Activated CD8-positive, alpha-beta memory T cell treated with anti-CD3 and anti-CD28 coated beads for 24 hours (primary cell): ENCODE measurements around the gene HABP2.

Source experiments
- DNase-seq: peaks from one replicate; pipeline ENCODE4 v3.0.0-alpha.2; 2020

The HABP2 gene

DNA sequence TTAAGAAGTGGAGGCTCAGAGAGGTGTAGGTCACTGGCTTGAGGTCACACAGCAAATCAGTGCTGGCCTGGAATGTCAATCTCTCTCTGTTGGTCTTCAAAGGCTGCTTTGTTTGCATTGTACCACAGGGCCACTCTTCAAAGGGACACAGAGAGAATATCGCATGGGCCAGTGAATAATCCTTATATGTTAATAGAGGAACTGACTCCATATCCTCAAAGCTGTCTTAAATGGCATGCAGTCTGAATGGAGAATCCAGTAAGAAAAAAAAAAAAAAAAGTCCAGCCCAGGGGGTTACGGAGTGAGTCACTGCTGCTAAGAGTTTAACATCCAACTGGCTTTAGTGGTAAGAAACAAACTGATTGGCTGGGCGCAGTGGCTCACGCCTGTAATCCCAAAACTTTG lies 56.9 kb downstream of the HABP2 start:
- DNase-seq: no peak

DNA sequence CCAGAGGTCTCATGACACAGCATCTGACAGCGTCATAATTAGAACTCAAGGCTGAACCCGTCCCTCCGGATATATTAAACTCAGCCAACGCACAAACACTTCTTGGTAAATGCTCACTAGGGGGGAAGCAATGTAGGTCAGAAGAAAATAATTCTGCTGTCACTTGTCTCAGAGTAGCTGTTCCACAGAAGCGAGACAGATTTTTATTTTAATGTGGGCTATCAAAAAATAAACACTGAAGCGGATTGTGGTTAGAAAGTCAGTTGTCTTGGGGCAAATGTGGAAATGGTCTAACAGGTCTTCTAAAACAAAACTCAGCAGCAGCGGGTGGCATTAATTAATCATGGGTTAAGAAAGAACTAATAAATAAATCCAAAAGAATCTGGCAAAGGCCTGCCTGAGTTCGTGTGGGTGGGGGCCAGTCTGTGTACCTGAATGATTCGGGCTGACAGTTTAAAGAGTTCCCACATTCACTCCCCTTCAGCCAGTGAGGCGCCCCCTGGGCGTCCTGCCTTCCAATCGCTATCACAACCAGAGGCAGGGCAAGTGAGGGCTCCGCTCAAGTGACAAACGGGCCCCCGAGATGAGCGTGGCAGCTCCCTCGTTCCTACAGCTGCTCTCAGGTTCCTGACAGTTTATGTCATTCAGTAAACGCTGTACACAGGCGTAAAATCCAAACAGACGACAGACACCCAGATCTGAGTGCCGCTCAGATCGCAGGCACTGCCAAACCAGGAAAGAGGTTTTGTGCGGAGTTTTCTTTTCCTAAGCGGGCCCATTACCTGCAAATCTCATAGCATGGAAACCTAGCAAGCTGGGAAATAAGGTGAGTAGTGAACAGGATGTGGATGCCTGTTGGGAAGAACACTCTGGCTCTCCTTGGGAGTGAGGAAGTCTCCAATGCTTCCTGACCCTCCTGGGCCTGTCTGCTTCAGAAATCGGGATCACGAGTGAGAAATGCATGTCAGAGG lies 58.1 kb downstream of the HABP2 start:
- no peak for DNase-seq

DNA sequence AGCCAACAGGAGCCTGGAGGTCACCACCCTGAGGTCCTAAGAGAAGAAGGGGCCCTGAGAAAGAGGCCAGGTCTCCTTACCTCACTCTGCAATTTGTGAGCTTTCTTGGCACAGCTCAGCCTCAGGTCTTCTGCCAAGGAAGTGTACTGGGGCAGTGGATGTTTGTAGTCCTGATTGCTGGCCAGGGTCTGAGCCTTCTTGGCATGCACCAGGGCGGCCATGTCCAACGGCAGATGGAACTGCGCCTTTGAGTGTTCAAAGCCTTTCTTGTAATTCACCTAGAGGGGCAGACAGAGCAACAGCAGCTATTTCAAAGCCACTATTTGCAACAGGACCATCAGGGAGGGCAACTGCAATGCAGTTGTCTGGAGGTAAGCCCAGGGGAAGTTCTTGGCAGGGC lies 59.3 kb downstream of the HABP2 start:
- no peak for DNase-seq

DNA sequence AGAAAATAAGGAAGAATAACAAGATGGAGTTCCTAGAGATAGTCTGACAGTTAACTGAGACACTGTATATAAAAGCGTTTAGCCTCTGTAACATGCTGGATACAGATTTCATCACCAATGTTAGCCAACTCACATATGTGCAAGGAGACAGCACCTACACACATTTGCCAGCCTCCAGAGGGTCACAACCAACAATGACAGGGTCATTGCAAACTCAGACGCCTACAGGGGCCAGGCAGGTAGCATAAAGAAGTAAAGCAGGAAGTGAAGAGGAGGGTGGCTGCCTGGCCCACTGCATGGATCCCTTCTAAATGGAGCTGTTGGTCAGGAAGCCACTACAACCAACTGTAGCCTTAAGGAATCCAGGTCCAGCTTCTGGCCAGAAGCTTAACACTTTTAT lies 60.6 kb downstream of the HABP2 start:
- no peak for DNase-seq

DNA sequence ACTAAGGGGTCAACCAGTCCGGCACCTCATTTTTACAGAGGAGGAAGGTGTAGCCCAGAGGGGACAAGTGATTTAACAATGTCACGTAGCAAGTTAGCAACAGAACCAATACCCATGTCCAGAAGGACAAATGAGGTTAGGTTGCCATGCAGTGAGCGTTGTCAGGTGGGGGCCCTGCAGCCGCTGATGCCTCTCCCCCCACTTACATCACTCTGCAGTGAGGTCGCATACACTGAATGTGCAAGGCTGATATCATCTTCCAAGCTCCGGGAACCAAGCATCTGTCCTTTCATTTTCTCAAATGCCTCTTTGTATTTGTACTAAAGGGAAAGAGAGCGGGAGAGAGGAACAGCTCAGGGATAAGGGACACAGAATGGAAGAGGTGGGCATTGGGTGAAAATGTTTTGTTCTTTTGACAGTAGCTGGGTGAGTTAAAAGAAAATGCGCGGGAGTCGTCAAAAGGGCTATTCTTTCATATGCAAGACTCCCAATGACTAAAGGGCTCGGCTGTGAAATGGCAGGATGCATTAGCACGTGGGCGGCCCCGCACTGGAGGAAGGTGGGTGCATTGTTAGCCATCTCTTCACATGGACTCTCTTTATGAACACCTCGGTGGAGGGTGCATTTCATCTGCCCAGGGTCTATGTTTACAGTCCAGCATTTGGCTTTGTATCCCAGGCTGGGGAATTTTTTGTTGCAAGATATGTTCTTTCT lies 61.3 kb downstream of the HABP2 start:
- DNase-seq: no peak

DNA sequence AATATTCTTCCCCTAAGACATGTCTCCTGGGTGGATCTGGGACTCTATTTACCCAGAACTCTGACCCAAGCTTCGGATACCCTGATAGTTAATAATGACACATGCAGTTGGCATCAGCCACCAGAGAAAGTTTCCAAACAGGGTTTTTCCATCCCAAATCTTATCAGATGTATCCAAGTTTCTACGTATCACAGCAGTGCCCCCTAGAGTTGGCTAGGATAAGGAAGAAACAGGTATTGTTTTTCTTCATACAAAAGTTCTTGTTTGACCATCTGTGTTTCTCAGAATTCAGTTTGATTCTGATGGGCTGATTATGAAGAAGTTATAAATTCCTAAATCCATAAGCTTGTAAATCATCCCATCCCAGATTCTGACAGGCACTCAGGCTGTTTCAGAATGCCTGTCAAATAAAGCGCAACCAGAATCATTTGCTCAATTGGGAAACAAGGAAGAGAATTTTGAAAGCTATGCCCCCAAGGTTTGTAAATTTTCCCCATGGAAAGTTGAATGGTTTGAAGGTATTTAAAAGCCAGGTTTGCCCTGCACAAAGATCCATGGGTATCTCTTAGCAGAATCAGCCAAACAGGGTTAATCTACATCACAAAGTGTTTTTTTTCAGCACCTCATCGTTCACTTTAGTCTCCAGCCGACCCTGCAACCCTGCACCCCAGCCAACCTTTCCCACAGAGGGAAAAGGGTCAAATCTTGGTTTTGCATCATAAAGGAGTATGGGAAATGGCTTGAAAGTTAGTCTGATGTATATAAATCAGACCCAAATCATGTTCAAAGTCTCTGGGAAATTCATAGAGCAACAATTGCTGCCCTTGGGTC lies 63.6 kb downstream of the HABP2 start:
- no peak for DNase-seq

DNA sequence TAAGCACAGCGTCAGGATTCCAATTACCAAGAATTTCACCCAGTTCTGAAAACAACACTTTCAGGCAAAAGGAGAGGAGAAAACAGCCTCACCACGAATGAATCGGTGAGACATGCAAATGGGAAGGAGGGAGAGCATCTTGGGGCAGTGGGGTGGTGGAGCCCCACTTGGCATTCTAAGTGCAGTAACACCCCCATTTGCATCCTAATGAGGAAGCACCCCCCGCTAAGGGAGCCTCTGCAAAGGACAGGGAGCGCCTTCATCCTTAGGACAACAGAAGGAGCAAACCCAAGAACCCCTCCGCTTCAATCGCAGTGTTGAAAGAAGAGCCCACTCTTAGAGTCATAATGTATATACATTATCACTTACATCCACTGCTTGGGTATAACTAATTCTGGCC lies 64.2 kb downstream of the HABP2 start:
- DNase-seq: no peak

DNA sequence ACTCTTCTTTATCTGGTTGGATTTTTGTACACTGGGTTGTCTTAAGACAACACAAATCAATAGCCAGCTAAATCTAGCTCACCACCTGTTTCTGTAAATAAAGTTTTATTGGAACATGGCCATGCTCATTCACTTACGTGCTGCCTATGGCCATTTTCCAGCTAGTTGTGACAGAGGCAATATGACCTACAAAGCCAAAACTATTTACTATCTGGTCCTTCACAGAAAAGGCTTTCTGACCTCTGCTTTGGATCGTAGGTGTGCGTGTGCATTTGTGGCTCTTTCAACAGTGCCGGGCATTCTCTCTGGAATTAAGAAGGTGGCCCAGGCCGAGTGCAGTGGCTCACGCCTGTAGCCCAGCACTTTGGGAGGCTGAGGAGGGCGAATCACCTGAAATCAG lies 65.5 kb downstream of the HABP2 start:
- no peak for DNase-seq

DNA sequence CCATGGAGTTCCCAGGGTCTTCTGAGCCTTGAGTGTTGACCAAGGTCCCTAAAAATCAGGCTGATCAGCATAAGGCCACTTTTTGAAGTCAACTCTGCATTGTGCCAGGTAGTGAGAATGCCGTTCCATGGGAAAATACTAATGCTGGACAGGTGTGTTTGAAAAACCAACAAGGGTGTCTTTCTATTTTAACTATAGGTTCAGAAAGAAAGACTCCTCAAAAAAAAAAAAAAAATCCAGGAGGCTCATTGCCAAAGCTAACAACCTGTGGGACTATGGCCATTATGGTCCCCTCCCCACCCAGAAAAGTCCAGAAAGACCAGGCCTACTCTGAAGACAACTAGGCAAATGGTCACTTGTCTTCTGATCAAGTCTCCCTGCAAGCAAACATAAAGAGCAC lies 66.5 kb downstream of the HABP2 start:
- DNase-seq: no peak

DNA sequence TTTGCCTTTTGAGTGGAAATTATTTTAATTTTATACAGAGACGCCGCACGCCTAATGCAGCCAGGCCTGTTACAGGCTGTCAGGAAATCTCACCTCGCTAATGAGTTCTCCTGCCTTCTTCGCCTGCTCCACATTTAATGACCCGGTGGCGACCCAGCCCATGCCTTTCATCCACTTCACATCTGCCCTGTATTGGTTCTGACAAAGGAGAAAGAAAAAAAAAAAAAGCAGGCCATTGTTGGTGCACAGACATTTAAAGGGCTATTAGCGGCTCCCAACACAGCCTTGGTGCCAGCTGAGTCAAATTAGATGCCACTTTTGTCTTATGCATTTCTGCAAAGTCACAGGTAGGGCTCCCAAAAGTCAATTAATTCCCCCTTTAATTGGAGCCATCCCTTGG lies 67.7 kb downstream of the HABP2 start:
- no peak for DNase-seq

DNA sequence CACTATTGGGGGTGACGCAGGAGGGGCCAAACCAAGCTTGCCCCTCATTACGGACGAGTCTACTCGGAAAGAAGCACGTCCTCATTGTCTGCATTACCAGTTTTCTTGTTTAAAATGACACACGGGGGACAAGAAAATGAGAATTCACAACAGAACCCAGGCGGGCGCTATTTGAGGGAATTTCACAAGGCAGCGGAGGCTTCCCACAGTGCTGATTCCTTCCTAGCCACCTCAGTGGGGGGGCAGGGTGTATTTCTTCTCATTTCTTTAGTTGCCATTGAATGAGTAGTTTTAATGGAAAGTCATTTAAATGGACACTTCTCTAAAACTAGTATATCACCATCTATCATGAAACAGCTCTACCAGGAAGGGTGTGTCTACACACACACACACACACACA lies 68.1 kb downstream of the HABP2 start:
- DNase-seq: no peak

DNA sequence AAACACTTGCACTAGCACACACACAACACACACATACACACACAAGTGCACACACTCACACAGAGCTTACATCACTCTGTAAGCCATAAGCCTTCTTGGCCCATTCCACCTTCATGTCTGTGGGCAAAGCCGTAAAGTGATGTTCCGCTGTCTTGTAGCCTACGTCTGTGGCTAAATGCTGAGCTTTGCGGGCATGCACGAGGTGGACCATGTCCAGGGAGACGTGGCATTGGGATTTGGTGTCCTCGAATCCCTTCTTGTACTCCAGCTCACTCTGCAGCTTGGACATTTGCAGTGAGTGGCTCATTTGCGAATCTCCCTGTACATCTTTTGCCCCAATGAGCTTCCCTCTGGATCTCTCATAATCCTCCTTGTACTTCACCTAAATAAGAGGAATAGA lies 68.9 kb downstream of the HABP2 start:
- no peak for DNase-seq

DNA sequence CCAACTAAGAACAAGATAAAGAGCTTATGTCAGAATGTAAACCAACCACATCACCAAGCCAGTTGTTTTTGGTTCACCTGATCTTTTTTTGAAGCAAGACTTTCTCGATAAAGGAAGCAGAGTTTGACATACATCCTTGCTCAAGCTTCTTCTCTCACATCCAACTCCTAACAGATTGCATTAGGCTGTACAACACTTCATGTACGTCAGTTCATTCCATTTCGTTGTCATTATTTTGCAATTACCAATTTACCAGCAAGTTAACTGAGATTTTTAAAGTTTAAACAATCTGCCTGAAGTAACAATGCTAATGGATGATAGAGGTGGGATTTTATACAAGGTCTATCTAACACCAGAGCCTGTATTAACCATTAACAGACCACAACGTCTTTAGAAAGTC lies 70.0 kb downstream of the HABP2 start:
- no peak for DNase-seq

DNA sequence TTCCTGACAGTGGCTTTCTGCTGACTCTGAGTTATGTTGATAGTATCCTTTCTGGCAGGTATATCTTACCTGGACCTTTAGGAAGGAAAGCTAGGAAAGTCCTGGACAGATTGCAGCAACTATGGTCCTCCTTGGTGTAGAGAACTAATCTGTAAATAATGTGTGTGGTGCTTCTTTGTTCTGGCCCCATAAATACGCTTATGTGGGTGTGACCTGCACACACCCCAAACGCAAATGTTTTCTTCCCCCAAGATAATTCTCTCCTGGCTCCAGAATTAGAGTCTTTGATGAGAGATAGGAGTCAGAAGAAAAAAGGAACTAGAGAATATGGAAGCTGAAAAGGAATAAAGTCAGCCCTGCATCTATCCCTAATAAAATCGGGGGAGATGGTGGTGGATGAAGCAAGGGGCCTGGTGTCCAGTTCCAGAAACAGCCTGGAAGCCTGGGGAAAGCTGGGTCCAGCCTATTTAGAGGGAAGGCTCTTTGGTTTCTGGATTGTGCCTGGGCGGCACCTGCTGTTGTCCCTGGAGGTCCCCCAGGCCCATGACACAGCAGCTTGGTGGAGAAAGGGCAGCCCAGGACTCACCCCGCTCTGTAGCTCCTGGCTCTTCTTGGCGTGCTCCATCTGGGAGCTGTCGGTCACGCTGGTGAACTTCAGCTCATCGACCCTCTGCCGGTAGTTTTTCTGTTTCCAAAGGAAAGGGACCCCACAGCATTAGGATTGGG lies 72.8 kb downstream of the HABP2 start:
- no peak for DNase-seq

DNA sequence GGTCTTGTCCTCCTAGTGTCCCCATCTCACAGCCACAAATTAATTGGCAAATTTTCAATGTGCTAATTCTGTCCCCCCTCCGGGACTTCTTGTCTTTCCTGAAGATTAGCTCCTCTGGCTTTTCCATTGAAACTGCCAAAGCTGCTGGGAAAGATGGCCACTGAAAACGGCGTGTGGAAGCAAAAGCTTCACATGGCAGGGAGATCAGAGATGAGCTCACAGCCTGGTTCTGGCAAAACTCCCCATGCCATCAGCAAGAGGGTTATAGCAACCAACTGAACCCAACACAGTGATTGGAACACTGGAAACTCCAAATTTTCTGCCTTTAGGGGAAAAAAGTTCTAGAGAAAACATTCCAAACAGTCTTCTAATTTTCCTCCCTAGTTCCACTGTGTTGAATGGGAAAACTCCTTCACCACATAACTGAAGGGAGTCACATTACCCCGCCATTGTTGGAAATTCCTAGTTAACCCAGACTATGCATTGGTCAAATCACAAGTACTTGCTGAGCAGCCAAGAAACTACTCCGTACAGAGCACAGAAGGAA lies 74.0 kb downstream of the HABP2 start:
- no peak for DNase-seq

DNA sequence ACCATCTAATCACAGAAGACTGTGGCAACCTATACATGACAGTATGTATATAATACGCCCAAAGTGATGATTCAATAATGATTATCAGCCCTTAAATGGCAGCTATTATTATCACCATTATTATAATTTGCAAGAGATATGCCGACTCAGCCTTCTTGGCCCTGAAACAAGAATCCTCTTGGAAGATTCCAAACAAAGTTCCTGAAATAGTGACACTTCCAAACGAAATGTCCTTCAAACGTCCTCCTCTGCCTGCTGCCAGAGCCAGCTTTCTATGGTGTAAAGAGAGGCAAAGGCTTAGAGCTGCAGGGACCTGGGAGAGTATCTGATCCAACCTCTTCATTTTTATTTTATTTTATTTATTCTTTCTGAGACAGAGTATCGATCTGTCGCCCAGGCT lies 75.0 kb downstream of the HABP2 start:
- no peak for DNase-seq

DNA sequence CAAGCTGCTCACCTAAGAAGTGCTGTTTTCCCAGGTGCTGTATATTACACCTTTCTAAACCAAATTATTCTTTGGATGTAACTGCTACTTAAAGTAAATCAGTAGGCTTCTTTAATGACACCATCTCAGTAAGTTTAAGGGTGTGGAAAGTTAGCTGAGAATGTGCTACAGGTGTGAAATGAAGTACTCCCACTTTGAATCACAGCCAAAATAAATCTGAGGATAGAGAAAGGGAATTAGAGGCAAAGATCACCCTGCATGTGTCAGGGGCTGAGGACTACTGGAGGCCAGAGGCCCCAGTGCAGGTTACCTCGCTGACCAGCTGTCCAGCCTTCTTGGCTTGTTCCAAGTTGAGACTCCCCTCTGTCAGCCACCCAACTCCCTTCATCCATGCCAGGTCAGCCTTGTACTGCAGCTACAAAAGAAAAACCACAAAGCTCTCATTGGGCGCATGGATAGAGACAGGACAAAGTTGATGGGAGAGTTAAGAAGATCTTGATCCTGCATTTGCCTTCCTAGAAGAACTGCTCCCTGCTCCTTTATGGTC lies 75.8 kb downstream of the HABP2 start:
- no peak for DNase-seq

DNA sequence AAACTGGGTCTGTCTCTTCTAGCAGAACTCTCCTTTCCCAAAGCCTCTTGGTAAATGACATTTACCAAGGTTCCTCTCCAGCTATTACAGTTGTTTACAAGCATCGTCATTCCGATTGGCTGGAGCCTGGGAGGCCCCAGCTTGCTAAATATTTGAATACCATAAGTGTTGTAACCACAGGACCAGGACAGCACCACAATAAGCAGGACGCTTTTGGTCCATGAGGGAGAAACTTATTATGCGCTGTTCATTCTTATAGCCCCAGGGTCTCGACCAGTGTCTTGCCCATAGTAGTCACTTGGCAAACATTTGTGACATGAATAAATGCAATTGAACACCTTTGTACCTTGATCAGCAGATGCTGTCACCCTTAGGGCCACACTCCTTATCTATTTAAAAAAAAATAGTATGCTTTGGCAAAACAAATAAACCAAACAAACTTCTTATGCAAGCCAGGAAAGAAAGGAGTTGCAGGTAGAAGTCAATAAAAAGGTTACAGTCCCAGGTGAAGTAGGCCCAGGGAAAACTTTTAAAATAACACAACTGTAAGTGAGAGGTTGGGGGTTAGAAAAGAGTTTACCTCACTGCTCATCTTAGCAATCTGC lies 78.2 kb downstream of the HABP2 start:
- no peak for DNase-seq

DNA sequence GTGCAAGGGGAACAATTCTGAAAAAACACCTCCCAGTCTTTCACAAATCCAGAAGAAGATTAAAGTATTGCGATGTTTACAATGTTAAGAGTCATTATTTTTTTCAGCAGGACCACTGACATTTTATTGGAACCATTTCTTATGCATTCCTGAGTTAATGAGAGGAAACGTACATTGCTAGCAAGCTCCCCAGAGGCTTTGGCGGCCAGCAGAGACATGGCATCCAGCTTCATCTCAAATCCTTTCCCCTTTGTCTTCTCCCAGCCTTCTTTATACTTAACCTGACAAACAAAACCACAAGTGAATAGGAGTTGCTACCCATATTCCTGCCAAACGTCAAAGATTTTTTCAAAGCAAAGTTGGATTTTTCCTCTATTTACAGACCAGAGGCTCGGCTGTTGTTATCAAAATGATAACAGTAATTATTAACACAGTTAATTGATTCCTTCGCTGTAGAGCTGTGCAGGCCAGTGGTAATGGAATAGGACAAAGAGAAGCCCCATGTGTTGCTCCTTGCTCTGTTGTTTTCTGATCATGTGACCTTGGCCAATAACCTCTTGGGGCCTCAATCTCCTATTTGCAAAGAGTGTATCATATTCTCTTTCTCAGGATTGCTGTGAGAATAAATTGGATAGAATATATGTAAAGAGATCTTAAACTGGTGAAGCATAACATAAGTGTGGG lies 79.0 kb downstream of the HABP2 start:
- DNase-seq: no peak
